Prostate gland (tissue), 2 donors: ENCODE measurements around the gene UTP3.
"Not testable (repeated sequence)": the region's sequence is repeated elsewhere in the genome, so short reads cannot be mapped to it uniquely, and the experiment has no call there.

Experiments
- CTCF ChIP-seq, 4 experiments: fragments of 200-600 bp in 2 of 4; fragments of 450-650 bp in 2 of 4; sonication (generic) in 2 of 4; IDR thresholded peaks; 1 replicate in 3 of 4; 2 replicates in 1 of 4; pipeline ENCODE4 v1.5.1; 2016 to 2019; ENCODE audit warnings: antibody characterized with exemption in 4 of 4, mild to moderate bottlenecking in 2 of 4, moderate library complexity in 2 of 4
- POLR2A ChIP-seq: fragments of 450-650 bp; IDR thresholded peaks from one replicate; pipeline ENCODE4 v1.6.1; 2016; ENCODE audit warnings: antibody characterized with exemption, mild to moderate bottlenecking
- POLR2AphosphoS5 ChIP-seq: sonication (generic); formaldehyde crosslinking; IDR thresholded peaks from one replicate; pipeline ENCODE4 v1.6.1; 2017; ENCODE audit warnings: antibody characterized with exemption

- not testable (repeated sequence) for TF ChIP-seq CTCF (IDR thresholded peaks at IDR 0.05); POLR2A; POLR2AphosphoS5
These were observed 6.2 kb upstream of the UTP3 start for GRCh38 chr4:70682142-70682541.
